ENCODE measurements around the gene SPG7.

SPG7 gene

GRCh38 chr16:89519881-89520280 lies 11.7 kb downstream of the SPG7 start:
- DNase-seq (ENCODE audit: low read depth) = no peak
- TF ChIP-seq POLR2A (IDR thresholded peaks at IDR 0.05; ENCODE audit: extremely low read depth, insufficient read length) (no peak), MYC (IDR thresholded peaks at IDR 0.05; ENCODE audit: low read depth, low read length) (no peak), CTCF (IDR thresholded peaks at IDR 0.05; ENCODE audit: low read depth, low read length) (no peak), MAX (IDR thresholded peaks at IDR 0.05; ENCODE audit: low read depth, low read length) (no peak)
- no peak overlapping the region for H3K4me3 ChIP-seq (ENCODE audit: low read depth, low read length)

GRCh38 chr16:89522287-89522686 lies 14.1 kb downstream of the SPG7 start:
- TF ChIP-seq MAX (IDR thresholded peaks at IDR 0.05; ENCODE audit: low read depth, low read length) (no peak), CTCF (IDR thresholded peaks at IDR 0.05; ENCODE audit: low read depth, low read length) (no peak), MYC (IDR thresholded peaks at IDR 0.05; ENCODE audit: low read depth, low read length) (no peak), POLR2A (IDR thresholded peaks at IDR 0.05; ENCODE audit: extremely low read depth, insufficient read length) (no peak)
- DNase-seq (ENCODE audit: low read depth) = no peak
- H3K4me3 ChIP-seq (ENCODE audit: low read depth, low read length) = no peak overlapping the region

GRCh38 chr16:89523680-89524344 lies 15.6 kb downstream of the SPG7 start:
- TF ChIP-seq CTCF (IDR thresholded peaks at IDR 0.05; ENCODE audit: low read depth, low read length) = no peak
- TF ChIP-seq POLR2A (IDR thresholded peaks at IDR 0.05; ENCODE audit: extremely low read depth, insufficient read length) = no peak
- no peak for TF ChIP-seq MYC (IDR thresholded peaks at IDR 0.05; ENCODE audit: low read depth, low read length)
- no peak for TF ChIP-seq MAX (IDR thresholded peaks at IDR 0.05; ENCODE audit: low read depth, low read length)
- DNase-seq (ENCODE audit: low read depth) = no peak
- H3K4me3 ChIP-seq (ENCODE audit: low read depth, low read length) = no peak overlapping the region

GRCh38 chr16:89525146-89525913 lies 17.1 kb downstream of the SPG7 start:
- no peak for DNase-seq (ENCODE audit: low read depth)
- no peak for TF ChIP-seq POLR2A (IDR thresholded peaks at IDR 0.05; ENCODE audit: extremely low read depth, insufficient read length)
- TF ChIP-seq MAX (IDR thresholded peaks at IDR 0.05; ENCODE audit: low read depth, low read length) = no peak
- no peak for TF ChIP-seq MYC (IDR thresholded peaks at IDR 0.05; ENCODE audit: low read depth, low read length)
- TF ChIP-seq CTCF (IDR thresholded peaks at IDR 0.05; ENCODE audit: low read depth, low read length) = no peak
- H3K4me3 ChIP-seq (ENCODE audit: low read depth, low read length) = no peak overlapping the region

- TF ChIP-seq MAX (IDR thresholded peaks at IDR 0.05; ENCODE audit: low read depth, low read length) = no peak
- TF ChIP-seq MYC (IDR thresholded peaks at IDR 0.05; ENCODE audit: low read depth, low read length) = no peak
- TF ChIP-seq POLR2A (IDR thresholded peaks at IDR 0.05; ENCODE audit: extremely low read depth, insufficient read length) = no peak
- no peak for TF ChIP-seq CTCF (IDR thresholded peaks at IDR 0.05; ENCODE audit: low read depth, low read length)
- no peak overlapping the region for H3K4me3 ChIP-seq (ENCODE audit: low read depth, low read length)
These were observed 20.9 kb downstream of the SPG7 start for GRCh38 chr16:89529097-89529496.

More at GRCh38 chr16:89529097-89529496, 20.9 kb downstream of the SPG7 start:
- DNase-seq (ENCODE audit: low read depth) = no peak

Data from NB4 (cell line).